Effector memory CD8-positive, alpha-beta T cell (primary cell): Measurements from ENCODE around the gene MAT1A.

Experiments
- ATAC-seq: fragments of 150-1000 bp; cut with Tn5 transposase; replicated peaks from 2 replicates; pipeline ENCODE4 v1.10.0; 2021; ENCODE audit warnings: mild to moderate bottlenecking, moderate library complexity
- DNase-seq, 3 experiments: peaks; one replicate each; pipeline ENCODE4 v3.0.0; 2021
- H3K27ac Mint-ChIP-seq, 2 donors: one replicate each; pipeline ENCODE4 v1.8.0; 2022; ENCODE audit warnings: mild to moderate bottlenecking in 2 of 2, mixed read lengths in 2 of 2, moderate library complexity in 2 of 2
- H3K27me3 Mint-ChIP-seq, 2 donors: one replicate each; pipeline ENCODE4 v1.8.0; 2022; ENCODE audit warnings: mixed read lengths in 2 of 2
- H3K36me3 Mint-ChIP-seq: one replicate; pipeline ENCODE4 v1.8.0; 2022; ENCODE audit warnings: mild to moderate bottlenecking, moderate library complexity, mixed read lengths; ENCODE audit not compliant: insufficient read depth
- H3K4me1 Mint-ChIP-seq, 2 donors: one replicate each; pipeline ENCODE4 v1.8.0; 2022; ENCODE audit warnings: low read depth in 2 of 2, mixed read lengths in 2 of 2
- H3K4me3 Mint-ChIP-seq, 2 donors: one replicate each; pipeline ENCODE4 v1.8.0; 2022; ENCODE audit warnings: mild to moderate bottlenecking in 2 of 2, mixed read lengths in 2 of 2, moderate library complexity in 2 of 2
- H3K9me3 Mint-ChIP-seq, 2 donors: one replicate each; pipeline ENCODE4 v1.8.0; 2022; ENCODE audit warnings: mixed read lengths in 2 of 2
- total RNA-seq, 9 experiments: gene quantifications; one replicate each; lab custom pipeline; 2026; lab: John Stamatoyannopoulos, UW

Gene MAT1A
- 0 reads per million in 9 experiments for total RNA-seq

GRCh38 chr10:80289451-80290287 lies at the start of gene MAT1A:
Gene MAT1A, minus strand, starts transcription at chr10:80289658. Its CDS starts 235 bp downstream, at chr10:80289423.
- peaks cover 0 to 2% of the 10 kb centered on the region in 2 donors for H3K4me1 Mint-ChIP-seq

GRCh38 chr10:80333983-80334382 lies 44.5 kb upstream of the MAT1A start:
- Mint-ChIP-seq H3K36me3 (no peaks in the 10 kb centered on the region), H3K4me3 (no peak overlapping the region), H3K27me3 (peaks cover 6 to 7% of the 10 kb centered on the region in 2 donors), H3K9me3 (no peaks in the 10 kb centered on the region), H3K4me1 (no peaks in the 10 kb centered on the region), H3K27ac (no peak overlapping the region)
- DNase-seq (no peak), ATAC-seq (no peak)

More at GRCh38 chr10:80289451-80290287, at the start of gene MAT1A:
- DNase-seq, result no peak
- no peak for ATAC-seq
- H3K9me3 Mint-ChIP-seq, result no peaks in the 10 kb centered on the region
- peaks cover 41 to 48% of the 10 kb centered on the region in 2 donors for H3K27me3 Mint-ChIP-seq
- no peak within 1 kb of the TSS for H3K4me3 Mint-ChIP-seq
- H3K27ac Mint-ChIP-seq, result no peak within 1 kb of the TSS
- no peaks in the 10 kb centered on the region for H3K36me3 Mint-ChIP-seq

GRCh38 chr10:80324891-80325364 lies 35.5 kb upstream of the MAT1A start:
- Mint-ChIP-seq H3K4me3 (no peak overlapping the region), H3K9me3 (no peaks in the 10 kb centered on the region), H3K36me3 (no peaks in the 10 kb centered on the region), H3K27ac (no peak overlapping the region), H3K4me1 (no peaks in the 10 kb centered on the region), H3K27me3 (peaks cover 2 to 7% of the 10 kb centered on the region in 2 donors)
- no peak for DNase-seq
- ATAC-seq, result no peak

- DNase-seq (no peak), ATAC-seq (no peak)
- H3K4me3 Mint-ChIP-seq, result no peak overlapping the region
- no peaks in the 10 kb centered on the region for H3K9me3 Mint-ChIP-seq
- peaks cover 6 to 11% of the 10 kb centered on the region in 2 donors for H3K27me3 Mint-ChIP-seq
- no peak overlapping the region for H3K27ac Mint-ChIP-seq
- no peaks in the 10 kb centered on the region for H3K36me3 Mint-ChIP-seq
- H3K4me1 Mint-ChIP-seq, result no peaks in the 10 kb centered on the region
Measured at GRCh38 chr10:80324086-80324485, 34.6 kb upstream of the MAT1A start.

- Mint-ChIP-seq H3K4me3 (no peak overlapping the region), H3K4me1 (no peaks in the 10 kb centered on the region), H3K9me3 (no peaks in the 10 kb centered on the region), H3K36me3 (no peaks in the 10 kb centered on the region), H3K27ac (no peak overlapping the region), H3K27me3 (peaks cover 6 to 11% of the 10 kb centered on the region in 2 donors)
- DNase-seq, result no peak
- no peak for ATAC-seq
Measured at GRCh38 chr10:80323311-80323710, 33.9 kb upstream of the MAT1A start.

- no peaks in the 10 kb centered on the region for H3K36me3 Mint-ChIP-seq
- no peak overlapping the region for H3K27ac Mint-ChIP-seq
- H3K4me1 Mint-ChIP-seq, result no peaks in the 10 kb centered on the region
- H3K9me3 Mint-ChIP-seq, result no peaks in the 10 kb centered on the region
- DNase-seq (no peak), ATAC-seq (no peak)
- peaks cover 6 to 11% of the 10 kb centered on the region in 2 donors for H3K27me3 Mint-ChIP-seq
- H3K4me3 Mint-ChIP-seq, result no peak overlapping the region
Measured at GRCh38 chr10:80322711-80323110, 33.3 kb upstream of the MAT1A start.

- Mint-ChIP-seq H3K36me3 (no peaks in the 10 kb centered on the region), H3K27me3 (peaks cover 6 to 11% of the 10 kb centered on the region in 2 donors), H3K27ac (no peak overlapping the region), H3K4me1 (no peaks in the 10 kb centered on the region), H3K9me3 (no peaks in the 10 kb centered on the region), H3K4me3 (no peak overlapping the region)
- ATAC-seq (no peak), DNase-seq (no peak)
Measured at GRCh38 chr10:80322158-80322557, 32.7 kb upstream of the MAT1A start.

GRCh38 chr10:80321183-80321582 lies 31.7 kb upstream of the MAT1A start:
- Mint-ChIP-seq H3K4me1 (no peaks in the 10 kb centered on the region), H3K27me3 (peaks cover 6 to 11% of the 10 kb centered on the region in 2 donors), H3K27ac (no peak overlapping the region), H3K36me3 (no peaks in the 10 kb centered on the region), H3K4me3 (no peak overlapping the region), H3K9me3 (no peaks in the 10 kb centered on the region)
- DNase-seq, result no peak
- ATAC-seq, result no peak

GRCh38 chr10:80320377-80320776 lies 30.9 kb upstream of the MAT1A start:
- Mint-ChIP-seq H3K4me3 (no peak overlapping the region), H3K27me3 (peaks cover 6 to 11% of the 10 kb centered on the region in 2 donors), H3K4me1 (no peaks in the 10 kb centered on the region), H3K9me3 (no peaks in the 10 kb centered on the region), H3K27ac (no peak overlapping the region), H3K36me3 (no peaks in the 10 kb centered on the region)
- ATAC-seq, result no peak
- DNase-seq, result no peak

GRCh38 chr10:80319725-80320290 lies 30.4 kb upstream of the MAT1A start:
- no peak overlapping the region for H3K4me3 Mint-ChIP-seq
- H3K27me3 Mint-ChIP-seq, result peaks cover 6 to 11% of the 10 kb centered on the region in 2 donors
- no peaks in the 10 kb centered on the region for H3K9me3 Mint-ChIP-seq
- no peak for DNase-seq
- no peaks in the 10 kb centered on the region for H3K36me3 Mint-ChIP-seq
- ATAC-seq, result no peak
- H3K27ac Mint-ChIP-seq, result no peak overlapping the region
- H3K4me1 Mint-ChIP-seq, result no peaks in the 10 kb centered on the region

GRCh38 chr10:80319318-80319717 lies 29.9 kb upstream of the MAT1A start:
- no peak for ATAC-seq
- H3K36me3 Mint-ChIP-seq, result no peaks in the 10 kb centered on the region

GRCh38 chr10:80318742-80319141 lies 29.3 kb upstream of the MAT1A start:
- no peaks in the 10 kb centered on the region for H3K9me3 Mint-ChIP-seq
- no peak for ATAC-seq
- no peak for DNase-seq
- H3K36me3 Mint-ChIP-seq, result no peaks in the 10 kb centered on the region
- H3K4me3 Mint-ChIP-seq, result no peak overlapping the region
- H3K27me3 Mint-ChIP-seq, result peaks cover 6 to 11% of the 10 kb centered on the region in 2 donors
- no peaks in the 10 kb centered on the region for H3K4me1 Mint-ChIP-seq
- H3K27ac Mint-ChIP-seq, result no peak overlapping the region

More at GRCh38 chr10:80319318-80319717, 29.9 kb upstream of the MAT1A start:
- Mint-ChIP-seq H3K4me1 (no peaks in the 10 kb centered on the region), H3K9me3 (no peaks in the 10 kb centered on the region), H3K27ac (no peak overlapping the region), H3K27me3 (peaks cover 6 to 11% of the 10 kb centered on the region in 2 donors), H3K4me3 (no peak overlapping the region)
- DNase-seq, result no peak

GRCh38 chr10:80315391-80315790 lies 25.9 kb upstream of the MAT1A start:
- Mint-ChIP-seq H3K9me3 (no peaks in the 10 kb centered on the region), H3K4me3 (no peak overlapping the region), H3K27ac (no peak overlapping the region), H3K27me3 (peaks cover 6 to 8% of the 10 kb centered on the region in 2 donors), H3K36me3 (no peaks in the 10 kb centered on the region), H3K4me1 (no peaks in the 10 kb centered on the region)
- ATAC-seq (no peak), DNase-seq (no peak)

GRCh38 chr10:80313523-80313922 lies 24.1 kb upstream of the MAT1A start:
- H3K27me3 Mint-ChIP-seq, result no peaks in the 10 kb centered on the region
- no peak overlapping the region for H3K27ac Mint-ChIP-seq
- no peaks in the 10 kb centered on the region for H3K9me3 Mint-ChIP-seq
- no peak for DNase-seq
- ATAC-seq, result no peak
- no peaks in the 10 kb centered on the region for H3K36me3 Mint-ChIP-seq
- H3K4me1 Mint-ChIP-seq, result no peaks in the 10 kb centered on the region
- no peak overlapping the region for H3K4me3 Mint-ChIP-seq
